ENCODE results near the gene PLA2G4A.
"Not testable (repeated sequence)": the region's sequence is repeated elsewhere in the genome, so short reads cannot be mapped to it uniquely, and the experiment has no call there.

PLA2G4A gene

GRCh38 chr1:186900539-186901237 lies 71.9 kb downstream of the PLA2G4A start:
- H3K4me2 ChIP-seq (ENCODE audit: low read length), result no peak overlapping the region
- no peak overlapping the region for H3K4me3 ChIP-seq (ENCODE audit: low read length)
- H3K27me3 ChIP-seq (ENCODE audit: control insufficient read depth, insufficient read depth, low read length), result no peaks in the 10 kb centered on the region
- no peaks in the 10 kb centered on the region for H3K9me3 ChIP-seq (replicated peaks; ENCODE audit: low read length)
- no peak overlapping the region for H3K9ac ChIP-seq (ENCODE audit: low read depth, low read length)
- no peaks in the 10 kb centered on the region for H3K4me1 ChIP-seq (ENCODE audit: control insufficient read depth, insufficient read depth, low read length)
- no peaks in the 10 kb centered on the region for H3K36me3 ChIP-seq (ENCODE audit: insufficient read depth, low read length)

GRCh38 chr1:186901631-186902030 lies 72.9 kb downstream of the PLA2G4A start:
- no peaks in the 10 kb centered on the region for H3K36me3 ChIP-seq (ENCODE audit: insufficient read depth, low read length)
- H3K9me3 ChIP-seq (replicated peaks; ENCODE audit: low read length), result no peaks in the 10 kb centered on the region
- H3K4me2 ChIP-seq (ENCODE audit: low read length), result no peak overlapping the region
- H3K9ac ChIP-seq (ENCODE audit: low read depth, low read length), result no peak overlapping the region
- H3K27me3 ChIP-seq (ENCODE audit: control insufficient read depth, insufficient read depth, low read length), result no peaks in the 10 kb centered on the region
- no peaks in the 10 kb centered on the region for H3K4me1 ChIP-seq (ENCODE audit: control insufficient read depth, insufficient read depth, low read length)
- no peak overlapping the region for H3K4me3 ChIP-seq (ENCODE audit: low read length)

- H3K27me3 ChIP-seq (ENCODE audit: control insufficient read depth, insufficient read depth, low read length), result no peaks in the 10 kb centered on the region
- H3K36me3 ChIP-seq (ENCODE audit: insufficient read depth, low read length), result no peaks in the 10 kb centered on the region
- H3K4me2 ChIP-seq (ENCODE audit: low read length), result no peak overlapping the region
- H3K9ac ChIP-seq (ENCODE audit: low read depth, low read length), result no peak overlapping the region
- H3K4me1 ChIP-seq (ENCODE audit: control insufficient read depth, insufficient read depth, low read length), result no peaks in the 10 kb centered on the region
- H3K9me3 ChIP-seq (replicated peaks; ENCODE audit: low read length), result no peaks in the 10 kb centered on the region
- no peak overlapping the region for H3K4me3 ChIP-seq (ENCODE audit: low read length)
These were observed 74.8 kb downstream of the PLA2G4A start for GRCh38 chr1:186903374-186904136.

GRCh38 chr1:186904361-186904760 lies 75.6 kb downstream of the PLA2G4A start:
- Histone ChIP-seq H3K4me1 (ENCODE audit: control insufficient read depth, insufficient read depth, low read length) (no peaks in the 10 kb centered on the region), H3K4me2 (ENCODE audit: low read length) (no peak overlapping the region), H3K36me3 (ENCODE audit: insufficient read depth, low read length) (no peaks in the 10 kb centered on the region), H3K9ac (ENCODE audit: low read depth, low read length) (no peak overlapping the region), H3K4me3 (ENCODE audit: low read length) (no peak overlapping the region), H3K9me3 (replicated peaks; ENCODE audit: low read length) (no peaks in the 10 kb centered on the region), H3K27me3 (ENCODE audit: control insufficient read depth, insufficient read depth, low read length) (no peaks in the 10 kb centered on the region)

- H3K4me3 ChIP-seq (ENCODE audit: low read length), result no peak overlapping the region
- no peak overlapping the region for H3K4me2 ChIP-seq (ENCODE audit: low read length)
- no peaks in the 10 kb centered on the region for H3K4me1 ChIP-seq (ENCODE audit: control insufficient read depth, insufficient read depth, low read length)
- no peaks in the 10 kb centered on the region for H3K27me3 ChIP-seq (ENCODE audit: control insufficient read depth, insufficient read depth, low read length)
- no peaks in the 10 kb centered on the region for H3K36me3 ChIP-seq (ENCODE audit: insufficient read depth, low read length)
- no peak overlapping the region for H3K9ac ChIP-seq (ENCODE audit: low read depth, low read length)
- H3K9me3 ChIP-seq (replicated peaks; ENCODE audit: low read length), result no peaks in the 10 kb centered on the region
These were observed 76.8 kb downstream of the PLA2G4A start for GRCh38 chr1:186905561-186905960.

- Histone ChIP-seq H3K4me2 (ENCODE audit: low read length) (no peak overlapping the region), H3K27me3 (ENCODE audit: control insufficient read depth, insufficient read depth, low read length) (no peaks in the 10 kb centered on the region), H3K4me3 (ENCODE audit: low read length) (no peak overlapping the region), H3K36me3 (ENCODE audit: insufficient read depth, low read length) (no peaks in the 10 kb centered on the region), H3K9ac (ENCODE audit: low read depth, low read length) (no peak overlapping the region), H3K4me1 (ENCODE audit: control insufficient read depth, insufficient read depth, low read length) (no peaks in the 10 kb centered on the region), H3K9me3 (replicated peaks; ENCODE audit: low read length) (no peaks in the 10 kb centered on the region)
These were observed 86.8 kb downstream of the PLA2G4A start for GRCh38 chr1:186915555-186915954.

- H3K4me2 ChIP-seq (ENCODE audit: low read length); H3K27me3 ChIP-seq (ENCODE audit: control insufficient read depth, insufficient read depth, low read length); H3K9ac ChIP-seq (ENCODE audit: low read depth, low read length); H3K4me1 ChIP-seq (ENCODE audit: control insufficient read depth, insufficient read depth, low read length); H3K36me3 ChIP-seq (ENCODE audit: insufficient read depth, low read length); H3K9me3 ChIP-seq (replicated peaks; ENCODE audit: low read length); H3K4me3 ChIP-seq (ENCODE audit: low read length): not testable (repeated sequence)
These were observed 88.5 kb downstream of the PLA2G4A start for GRCh38 chr1:186917106-186917786.

GRCh38 chr1:186921386-186921785 lies 92.6 kb downstream of the PLA2G4A start:
- not testable (repeated sequence) for H3K4me3 ChIP-seq (ENCODE audit: low read length); H3K4me1 ChIP-seq (ENCODE audit: control insufficient read depth, insufficient read depth, low read length); H3K36me3 ChIP-seq (ENCODE audit: insufficient read depth, low read length); H3K27me3 ChIP-seq (ENCODE audit: control insufficient read depth, insufficient read depth, low read length); H3K4me2 ChIP-seq (ENCODE audit: low read length); H3K9me3 ChIP-seq (replicated peaks; ENCODE audit: low read length); H3K9ac ChIP-seq (ENCODE audit: low read depth, low read length)

GRCh38 chr1:186922814-186923213 lies 94.1 kb downstream of the PLA2G4A start:
- not testable (repeated sequence) for H3K36me3 ChIP-seq (ENCODE audit: insufficient read depth, low read length); H3K27me3 ChIP-seq (ENCODE audit: control insufficient read depth, insufficient read depth, low read length); H3K9ac ChIP-seq (ENCODE audit: low read depth, low read length); H3K4me3 ChIP-seq (ENCODE audit: low read length); H3K4me2 ChIP-seq (ENCODE audit: low read length); H3K9me3 ChIP-seq (replicated peaks; ENCODE audit: low read length); H3K4me1 ChIP-seq (ENCODE audit: control insufficient read depth, insufficient read depth, low read length)

- H3K9ac ChIP-seq (ENCODE audit: low read depth, low read length), result no peak overlapping the region
- H3K36me3 ChIP-seq (ENCODE audit: insufficient read depth, low read length), result no peaks in the 10 kb centered on the region
- H3K27me3 ChIP-seq (ENCODE audit: control insufficient read depth, insufficient read depth, low read length), result no peaks in the 10 kb centered on the region
- no peak overlapping the region for H3K4me3 ChIP-seq (ENCODE audit: low read length)
- no peaks in the 10 kb centered on the region for H3K9me3 ChIP-seq (replicated peaks; ENCODE audit: low read length)
- H3K4me1 ChIP-seq (ENCODE audit: control insufficient read depth, insufficient read depth, low read length), result no peaks in the 10 kb centered on the region
- no peak overlapping the region for H3K4me2 ChIP-seq (ENCODE audit: low read length)
These were observed 94.7 kb downstream of the PLA2G4A start for GRCh38 chr1:186923486-186923885.

GRCh38 chr1:186925881-186926669 lies 97.3 kb downstream of the PLA2G4A start:
- H3K27me3 ChIP-seq (ENCODE audit: control insufficient read depth, insufficient read depth, low read length), result no peaks in the 10 kb centered on the region

More at GRCh38 chr1:186925881-186926669, 97.3 kb downstream of the PLA2G4A start:
- no peaks in the 10 kb centered on the region for H3K9me3 ChIP-seq (replicated peaks; ENCODE audit: low read length)
- H3K4me1 ChIP-seq (ENCODE audit: control insufficient read depth, insufficient read depth, low read length), result no peaks in the 10 kb centered on the region
- H3K4me2 ChIP-seq (ENCODE audit: low read length), result no peak overlapping the region
- H3K4me3 ChIP-seq (ENCODE audit: low read length), result no peak overlapping the region
- H3K36me3 ChIP-seq (ENCODE audit: insufficient read depth, low read length), result no peaks in the 10 kb centered on the region
- H3K9ac ChIP-seq (ENCODE audit: low read depth, low read length), result no peak overlapping the region
